ENCODE data around the gene CTDNEP1. TPM values are rescaled to one million over a fixed set of nuclear protein-coding genes. Genes with fewer than 3 reads are reported as not detected.

The CTDNEP1 gene
- total and polyA plus RNA-seq, 2 of the 4 experiments (the other 2 are of a cell fraction), result 23.8 to 132 TPM

DNA sequence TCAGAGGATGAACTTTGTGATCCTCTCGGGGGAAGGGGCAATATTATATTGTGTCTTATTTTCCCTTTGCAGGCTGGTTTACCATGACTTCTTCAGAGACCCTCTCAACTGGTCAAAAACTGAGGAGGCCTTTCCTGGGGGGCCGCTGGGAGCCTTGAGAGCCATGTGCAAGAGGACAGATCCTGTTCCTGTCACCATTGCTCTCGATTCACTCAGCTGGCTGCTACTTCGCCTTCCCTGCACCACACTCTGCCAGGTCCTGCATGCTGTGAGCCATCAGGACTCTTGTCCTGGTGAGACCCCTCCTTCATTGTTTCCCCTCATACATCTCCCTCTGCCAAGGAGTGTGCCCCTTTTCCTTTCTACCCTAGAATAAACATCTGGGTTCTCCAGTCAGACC, 3.0 kb upstream of the CTDNEP1 start:
- no peak for TF ChIP-seq POLR2A (IDR thresholded peaks at IDR 0.05; ENCODE audit: low read depth, low read length)
- H3K9ac ChIP-seq (ENCODE audit: low read depth, low read length), result no peak overlapping the region
- no peak overlapping the region for H4K5ac ChIP-seq (ENCODE audit: low read depth, low read length)
- in situ Hi-C loops (cut with MboI; ENCODE audit: low sequenced_read_pairs) (no loop called here), intact Hi-C loops (cut with micrococcal nuclease) (no loop called here), dilution Hi-C loops (cut with HindIII; ENCODE audit: low sequenced_read_pairs, unreplicated experiment) (no loop called here)
- WGBS, 2 experiments (ENCODE audit: extremely low coverage in 2 of 2, insufficient read length in 1 of 2), result 86% methylated on average over 3 of the region's 4 CpGs; no CpG with 5 or more reads in 1 of the 2 experiments
- ATAC-seq (ENCODE audit: low read depth) (no peak), DNase-seq (no peak)
- peaks cover 8% of the 10 kb centered on the region for H3K4me1 ChIP-seq (ENCODE audit: control insufficient read depth, insufficient read depth, low read length)
- no peak overlapping the region for H4K91ac ChIP-seq (ENCODE audit: insufficient read depth, low read depth, low read length)
- H2BK5ac ChIP-seq (ENCODE audit: low read depth, low read length, poor library complexity, severe bottlenecking), result no peak overlapping the region
- H2AK9ac ChIP-seq (replicated peaks; ENCODE audit: low read depth, low read length, poor library complexity), result no peak overlapping the region
- H2BK120ac ChIP-seq (ENCODE audit: low read depth, low read length), result no peak overlapping the region
- H3K14ac ChIP-seq (replicated peaks; ENCODE audit: low read depth, low read length), result no peak overlapping the region
- no peak overlapping the region for H3K23ac ChIP-seq (ENCODE audit: low read depth, low read length)
- no peaks in the 10 kb centered on the region for H3K27me3 ChIP-seq (ENCODE audit: control insufficient read depth, insufficient read depth, low read length)
- no peak overlapping the region for H3K56ac ChIP-seq (ENCODE audit: extremely low read depth, insufficient read depth, low read length)
- no peak overlapping the region for H4K8ac ChIP-seq (ENCODE audit: low read depth in 2 of 2, low read length in 2 of 2)
- no peaks in the 10 kb centered on the region for H3K9me3 ChIP-seq (ENCODE audit: control insufficient read depth, insufficient read depth, low read length)
- POLR2A ChIA-PET (ENCODE audit: unreplicated experiment), result interaction anchor here (0.6 kb wide), 1 partner anchor 9 kb away, joined by 9 read pairs; no protein-coding TSS in a partner anchor
- H3K36me3 ChIP-seq (ENCODE audit: control insufficient read depth, insufficient read depth, low read length), result peaks cover 30% of the 10 kb centered on the region
- no peak overlapping the region for H3K4me2 ChIP-seq (ENCODE audit: low read depth, low read length)
- H2AFZ ChIP-seq (replicated peaks; ENCODE audit: low read length, poor library complexity), result no peak overlapping the region
- CTCF ChIA-PET, result no interaction called here
- H4K20me1 ChIP-seq (ENCODE audit: insufficient read depth, low read length), result no peaks in the 10 kb centered on the region
- no peak overlapping the region for H2AK5ac ChIP-seq (ENCODE audit: low read depth, low read length)
- no peak overlapping the region for H2BK15ac ChIP-seq (ENCODE audit: low read depth, low read length)
- H3K4ac ChIP-seq (ENCODE audit: low read depth, low read length), result no peak overlapping the region
- H3K9me1 ChIP-seq (ENCODE audit: insufficient read depth, low read length), result no peaks in the 10 kb centered on the region; the same call in none of the 2 replicates
- peaks cover 7 to 33% of the 10 kb centered on the region in 2 experiments; a peak in 3 of 4 replicates for H3K79me1 ChIP-seq (ENCODE audit: low read depth in 1 of 2, low read length in 2 of 2)
- no TSS peak for BruUV-seq (replicated peaks)
- no peak overlapping the region for H3K4me3 ChIP-seq (ENCODE audit: insufficient read depth, low read depth, low read length)
- H2BK20ac ChIP-seq (ENCODE audit: low read depth, low read length), result no peak overlapping the region
- H3K18ac ChIP-seq (ENCODE audit: low read depth, low read length), result no peak overlapping the region
- H3K27ac ChIP-seq (ENCODE audit: insufficient read depth, low read length), result no peak overlapping the region
